ENCODE results near the gene VDR.

- no peak for TF ChIP-seq POLR2A (IDR thresholded peaks at IDR 0.05; ENCODE audit: low read depth, low read length)
- TF ChIP-seq TAF1 (IDR thresholded peaks at IDR 0.05; ENCODE audit: low read depth, low read length), result no peak
- TF ChIP-seq POLR2AphosphoS5 (IDR thresholded peaks at IDR 0.05; ENCODE audit: low read depth, low read length), result no peak
Observed at GRCh38 chr12:47818467-47819137, 86.2 kb downstream of the VDR start.
